G401 (cell line): ENCODE measurements around the gene CAPZA1. TPM values are rescaled to one million over a fixed set of nuclear protein-coding genes. Genes with fewer than 3 reads are reported as not detected.

ENCODE experiments used
- DNase-seq: peaks from one replicate; pipeline ENCODE4 v3.0.0-alpha.2; 2015; ENCODE audit warnings: low spot score
- in situ Hi-C: cut with HindIII; loops from 2 replicates; pipeline ENCODE4 v1.10.0; 2016; ENCODE audit warnings: low sequenced_read_pairs, mixed read lengths
- total RNA-seq: library from RNA; depleted of rRNA; stranded (reverse); fragments of >200 nt; shearing (Covaris generic); gene quantifications from 2 replicates; pipeline ENCODE4 v1.2.3, GENCODE V29; 2014

CAPZA1 gene
- total RNA-seq, 1 experiment from 2014 or later: 371 TPM

- in situ Hi-C loops: no loop called here
These were observed 54.9 kb downstream of the CAPZA1 start, which contains the start of gene MOV10 for GRCh38 chr1:112674440-112674985. Gene MOV10 (plus strand): TSS chr1:112674659. CDS start chr1:112674913, 254 bp downstream.

GRCh38 chr1:112674986-112675727 is 55.5 kb downstream of the CAPZA1 start:
- DNase-seq: no peak
- in situ Hi-C loops: no loop called here

More at GRCh38 chr1:112674440-112674985, 54.9 kb downstream of the CAPZA1 start, which contains the start of gene MOV10:
- peak; percentile 52 for DNase-seq

- DNase-seq: no peak
- in situ Hi-C loops: no loop called here
These were observed 56.2 kb downstream of the CAPZA1 start for GRCh38 chr1:112675728-112676381.

GRCh38 chr1:112676543-112676942 is 56.9 kb downstream of the CAPZA1 start:
- no peak for DNase-seq
- in situ Hi-C loops: no loop called here

DNA sequence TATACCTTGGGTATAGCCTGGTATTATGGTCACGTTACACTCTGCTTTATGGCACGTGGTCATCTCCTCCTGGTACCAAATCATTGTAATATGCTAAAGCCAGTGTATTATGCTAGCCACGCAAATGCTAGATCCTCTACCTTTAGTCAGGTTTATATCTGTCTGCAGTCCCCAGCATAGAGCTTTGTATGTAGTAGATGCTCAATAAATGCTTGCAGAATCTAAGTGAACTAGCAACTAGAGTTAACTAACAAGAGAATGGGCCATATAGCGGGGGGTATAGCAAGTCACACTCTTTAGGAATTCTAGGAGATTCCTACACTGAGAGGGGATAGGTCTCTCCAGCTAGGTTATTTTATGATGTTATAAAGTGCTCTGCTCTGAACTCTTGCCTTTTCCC is 57.9 kb downstream of the CAPZA1 start:
- no peak for DNase-seq
- in situ Hi-C loops: no loop called here

DNA sequence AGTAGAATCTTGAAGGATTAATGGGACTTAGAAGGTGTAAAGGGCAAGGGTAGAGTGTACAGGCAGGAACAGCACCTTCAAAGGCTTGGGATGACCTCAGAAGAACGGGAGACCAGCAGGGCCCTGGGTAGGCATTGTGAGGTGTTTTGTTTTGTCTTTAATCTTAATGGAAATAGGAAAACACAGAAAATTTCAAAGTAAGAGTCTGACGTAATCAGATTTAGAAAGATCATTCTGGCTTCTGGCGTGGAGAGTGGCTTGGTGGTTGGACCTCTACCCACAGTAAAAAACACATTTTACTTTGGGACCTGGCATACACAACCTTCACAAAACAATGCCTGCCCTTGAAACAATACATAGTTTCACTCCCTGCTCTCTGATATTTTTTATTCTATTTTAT is 59.0 kb downstream of the CAPZA1 start:
- DNase-seq: no peak
- in situ Hi-C loops: no loop called here

DNA sequence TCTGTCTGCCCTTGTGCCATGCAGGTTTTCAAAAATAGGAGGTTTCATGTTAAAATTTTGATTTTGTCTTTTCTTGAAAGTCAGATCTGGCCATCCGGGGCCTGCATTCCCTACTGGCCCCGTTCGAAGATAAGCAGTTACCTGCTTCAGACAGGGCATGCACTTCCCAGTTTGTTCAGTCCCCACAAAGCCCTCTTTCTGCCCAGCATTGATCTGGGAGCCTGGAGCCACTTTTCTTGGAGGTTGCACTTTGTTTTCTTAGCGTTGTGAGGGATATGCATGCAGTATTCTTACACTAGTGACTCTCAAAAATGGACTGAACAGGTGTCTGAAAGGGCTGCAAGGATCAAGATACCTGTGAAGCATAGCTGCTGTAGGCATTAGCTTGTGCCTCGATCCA is 66.3 kb downstream of the CAPZA1 start:
- in situ Hi-C loops: no loop called here
- no peak for DNase-seq

DNA sequence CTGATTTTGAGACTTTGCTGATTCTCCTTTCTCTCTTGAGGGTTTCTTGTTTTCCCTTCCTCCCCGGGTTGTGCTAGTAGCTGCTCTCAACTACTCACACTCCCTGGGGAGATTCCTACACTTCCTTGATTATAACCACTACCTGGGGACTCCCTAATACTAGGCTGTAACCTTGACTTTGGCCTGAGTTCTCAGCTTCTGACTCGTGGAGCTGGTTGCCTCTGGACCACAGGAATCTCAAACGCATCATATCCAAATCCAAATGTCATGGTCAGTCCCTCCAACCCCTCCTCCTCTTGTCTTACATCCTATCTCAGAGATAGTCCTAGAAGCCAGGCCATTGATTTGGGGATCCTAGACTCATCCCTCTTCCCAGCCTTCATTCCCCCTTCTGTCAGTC is 66.8 kb downstream of the CAPZA1 start:
- in situ Hi-C loops: no loop called here
- DNase-seq: no peak

- in situ Hi-C loops: no loop called here
- DNase-seq: no peak
These were observed 67.2 kb downstream of the CAPZA1 start for GRCh38 chr1:112686835-112687234.

GRCh38 chr1:112687361-112687760 is 67.7 kb downstream of the CAPZA1 start:
- in situ Hi-C loops: no loop called here
- DNase-seq: no peak

GRCh38 chr1:112687785-112688496 is 68.3 kb downstream of the CAPZA1 start:
- in situ Hi-C loops: no loop called here
- no peak for DNase-seq

DNA sequence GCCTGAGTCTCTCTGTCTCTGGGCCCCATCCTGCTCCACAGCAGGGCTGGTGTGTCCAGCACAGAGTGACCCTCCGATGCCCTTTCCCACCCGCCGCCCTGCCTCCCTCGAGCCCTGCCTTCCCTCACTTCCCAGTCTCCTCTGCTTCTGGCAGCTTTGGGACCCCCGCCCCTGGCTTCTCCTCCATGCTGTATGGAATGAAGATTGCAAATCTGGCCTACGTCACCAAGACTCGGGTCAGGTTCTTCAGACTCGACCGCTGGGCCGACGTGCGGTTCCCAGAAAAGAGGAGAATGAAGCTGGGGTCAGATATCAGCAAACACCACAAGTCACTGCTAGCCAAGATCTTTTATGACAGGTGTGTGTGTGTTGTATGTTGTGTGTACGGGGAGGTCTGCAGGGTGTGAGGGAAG is 69.2 kb downstream of the CAPZA1 start:
- DNase-seq: no peak
- in situ Hi-C loops: no loop called here

- DNase-seq: no peak
- in situ Hi-C loops: no loop called here
These were observed 69.7 kb downstream of the CAPZA1 start for GRCh38 chr1:112689196-112689841.

DNA sequence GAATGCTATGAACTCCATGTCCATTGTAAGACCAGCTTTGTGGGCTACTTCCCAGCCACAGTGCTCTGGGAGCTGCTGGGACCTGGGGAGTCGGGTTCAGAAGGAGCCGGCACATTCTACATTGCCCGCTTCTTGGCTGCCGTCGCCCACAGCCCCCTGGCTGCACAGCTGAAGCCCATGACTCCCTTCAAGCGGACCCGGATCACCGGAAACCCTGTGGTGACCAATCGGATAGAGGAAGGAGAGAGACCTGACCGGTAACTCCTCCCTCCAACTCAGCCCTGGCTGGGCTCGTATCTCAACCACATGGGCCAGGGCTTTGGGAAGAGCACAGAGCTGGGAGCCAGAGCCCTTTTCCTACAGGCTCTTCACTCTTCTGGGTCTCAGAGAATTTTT is 70.2 kb downstream of the CAPZA1 start:
- in situ Hi-C loops: no loop called here
- no peak for DNase-seq

- in situ Hi-C loops: no loop called here
- no peak for DNase-seq
These were observed 73.0 kb downstream of the CAPZA1 start for GRCh38 chr1:112692681-112693080.

GRCh38 chr1:112693821-112694220 is 74.2 kb downstream of the CAPZA1 start:
- in situ Hi-C loops: no loop called here

DNA sequence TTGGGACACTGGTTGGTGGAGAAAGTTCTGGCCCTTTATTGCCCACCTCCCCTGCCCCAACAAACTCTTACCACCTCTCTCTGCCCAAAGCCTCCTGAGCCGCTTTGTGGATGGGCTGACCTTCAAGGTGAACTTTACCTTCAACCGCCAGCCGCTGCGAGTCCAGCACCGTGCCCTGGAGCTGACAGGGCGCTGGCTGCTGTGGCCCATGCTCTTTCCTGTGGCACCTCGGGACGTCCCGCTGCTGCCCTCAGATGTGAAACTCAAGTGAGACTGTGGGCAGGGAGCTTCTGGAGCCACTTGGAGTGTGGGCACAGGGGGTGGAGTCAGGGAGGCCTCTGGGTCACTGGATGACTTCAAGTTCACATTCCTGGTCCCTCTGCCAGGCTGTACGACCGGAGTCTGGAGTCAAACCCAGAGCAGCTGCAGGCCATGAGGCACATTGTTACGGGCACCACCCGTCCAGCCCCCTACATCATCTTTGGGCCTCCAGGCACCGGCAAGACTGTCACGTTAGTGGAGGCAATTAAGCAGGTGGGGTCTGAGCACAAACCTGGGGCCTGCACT is 74.8 kb downstream of the CAPZA1 start:
- in situ Hi-C loops: no loop called here
- no peak for DNase-seq

More at GRCh38 chr1:112693821-112694220, 74.2 kb downstream of the CAPZA1 start:
- DNase-seq: no peak

GRCh38 chr1:112695276-112695675 is 75.6 kb downstream of the CAPZA1 start:
- DNase-seq: no peak
- in situ Hi-C loops: no loop called here
